Measurements from ENCODE around the gene ADAMTS12.
"Not testable (repeated sequence)": the region's sequence is repeated elsewhere in the genome, so short reads cannot be mapped to it uniquely, and the experiment has no call there.

Gene ADAMTS12

GRCh38 chr5:33891788-33892619, at the start of gene ADAMTS12:
TSS of gene ADAMTS12 (minus strand) at chr5:33891990. CDS start at chr5:33891856, 134 bp downstream.
- DNase-seq: no peak

DNA sequence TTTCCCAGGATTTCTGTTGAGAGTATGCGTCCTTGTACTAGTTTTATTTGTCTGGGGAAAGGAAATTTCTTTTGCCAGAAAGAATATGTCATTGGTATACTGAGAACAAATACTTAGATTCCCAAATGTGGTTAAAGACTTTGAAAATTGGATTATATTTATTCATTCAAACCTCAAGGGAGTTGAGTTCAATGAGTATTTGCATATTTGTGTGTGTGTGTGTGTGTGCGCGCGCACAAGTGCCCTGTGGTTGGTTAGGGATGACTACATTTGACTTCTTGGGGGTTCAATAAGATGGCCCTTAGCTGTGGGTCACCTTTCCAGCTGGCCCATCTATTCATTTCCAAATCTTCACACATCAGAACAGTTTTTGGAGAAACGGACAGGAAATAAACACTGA, 49.3 kb upstream of the ADAMTS12 start:
- no peak for DNase-seq

- no peak for DNase-seq
These were observed 47.9 kb upstream of the ADAMTS12 start for GRCh38 chr5:33939556-33940262.

- DNase-seq: no peak
These were observed 47.1 kb upstream of the ADAMTS12 start for GRCh38 chr5:33938881-33939280.

DNA sequence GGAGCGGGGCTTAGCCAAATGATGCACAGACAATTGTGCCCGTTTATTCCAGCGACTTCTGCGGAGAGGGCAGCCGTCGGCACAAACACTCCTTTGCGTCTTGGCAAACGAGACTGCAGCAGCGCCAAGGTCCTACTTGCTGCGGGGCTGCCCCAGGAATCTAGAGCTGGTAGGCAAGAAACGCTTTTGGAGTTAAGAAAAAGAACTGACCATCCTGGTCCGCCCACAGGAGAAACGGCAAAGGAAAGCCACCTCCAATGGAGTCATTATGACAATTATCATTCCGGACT, 46.7 kb upstream of the ADAMTS12 start:
- no peak for DNase-seq

DNA sequence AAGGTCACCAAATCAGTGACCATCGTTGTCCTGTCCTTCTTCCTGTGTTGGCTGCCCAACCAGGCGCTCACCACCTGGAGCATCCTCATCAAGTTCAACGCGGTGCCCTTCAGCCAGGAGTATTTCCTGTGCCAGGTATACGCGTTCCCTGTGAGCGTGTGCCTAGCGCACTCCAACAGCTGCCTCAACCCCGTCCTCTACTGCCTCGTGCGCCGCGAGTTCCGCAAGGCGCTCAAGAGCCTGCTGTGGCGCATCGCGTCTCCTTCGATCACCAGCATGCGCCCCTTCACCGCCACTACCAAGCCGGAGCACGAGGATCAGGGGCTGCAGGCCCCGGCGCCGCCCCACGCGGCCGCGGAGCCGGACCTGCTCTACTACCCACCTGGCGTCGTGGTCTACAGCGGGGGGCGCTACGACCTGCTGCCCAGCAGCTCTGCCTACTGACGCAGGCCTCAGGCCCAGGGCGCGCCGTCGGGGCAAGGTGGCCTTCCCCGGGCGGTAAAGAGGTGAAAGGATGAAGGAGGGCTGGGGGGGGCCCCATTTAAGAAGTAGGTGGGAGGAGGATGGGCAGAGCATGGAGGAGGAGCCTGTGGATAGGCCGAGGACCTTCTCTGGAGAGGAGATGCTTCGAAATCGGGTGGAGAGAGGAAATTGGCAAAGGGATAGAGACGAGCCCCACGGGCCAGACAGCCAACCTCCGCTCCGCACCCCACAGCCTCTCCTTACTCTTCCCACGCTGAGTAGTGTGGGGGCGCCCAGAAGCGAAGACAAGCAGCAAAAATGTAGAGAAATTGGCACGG, 46.1 kb upstream of the ADAMTS12 start:
- no peak for DNase-seq

GRCh38 chr5:33937017-33937706, 45.4 kb upstream of the ADAMTS12 start:
- DNase-seq: no peak

GRCh38 chr5:33936381-33937016, 44.7 kb upstream of the ADAMTS12 start, which contains the start of gene RXFP3:
TSS of gene RXFP3 (plus strand) at chr5:33936386. CDS start at chr5:33936741, 355 bp downstream.
- DNase-seq: no peak

DNA sequence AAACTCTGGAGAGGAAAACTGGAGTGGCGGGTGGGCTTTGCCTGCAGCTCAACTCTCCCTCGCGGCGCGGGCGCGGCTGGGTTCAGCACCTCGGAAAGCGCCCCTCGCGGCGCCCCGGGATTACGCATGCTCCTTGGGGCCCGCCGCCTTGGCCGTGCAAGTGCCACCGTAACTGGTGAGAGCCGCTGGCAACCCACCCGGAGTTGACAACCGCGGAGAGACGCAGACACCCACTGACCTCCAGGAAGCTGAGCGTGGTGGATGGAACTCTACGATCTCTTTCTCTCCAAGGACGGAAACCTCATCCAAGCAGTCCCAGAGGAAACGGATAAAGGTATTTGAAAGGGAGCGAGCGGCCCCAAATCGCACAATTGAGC, 44.2 kb upstream of the ADAMTS12 start:
- DNase-seq: no peak

GRCh38 chr5:33934176-33934575, 42.4 kb upstream of the ADAMTS12 start:
- no peak for DNase-seq

GRCh38 chr5:33933723-33934169, 42.0 kb upstream of the ADAMTS12 start:
- no peak for DNase-seq

GRCh38 chr5:33931136-33931535, 39.3 kb upstream of the ADAMTS12 start:
- no peak for DNase-seq

- DNase-seq: no peak
These were observed 38.3 kb upstream of the ADAMTS12 start for GRCh38 chr5:33929925-33930690.

DNA sequence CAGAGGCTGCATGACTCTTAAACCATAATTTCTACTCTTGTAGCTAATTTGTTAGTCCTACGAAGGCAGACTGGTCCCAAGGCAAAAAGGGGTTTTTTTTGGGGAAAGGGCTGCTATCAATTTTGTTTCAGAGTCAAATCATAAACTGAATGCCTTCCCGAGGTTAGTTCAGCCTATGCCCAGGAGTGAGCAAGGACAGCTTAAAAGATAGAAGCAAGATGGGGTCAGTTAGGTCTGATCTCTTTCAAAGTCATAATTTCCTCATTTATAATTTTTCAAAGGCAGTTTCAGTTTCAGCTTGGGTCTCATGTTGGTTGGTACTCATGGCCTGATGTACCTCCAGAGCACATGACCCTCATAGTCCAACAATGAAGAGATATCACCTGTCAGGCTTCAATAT, 36.5 kb upstream of the ADAMTS12 start:
- no peak for DNase-seq

DNA sequence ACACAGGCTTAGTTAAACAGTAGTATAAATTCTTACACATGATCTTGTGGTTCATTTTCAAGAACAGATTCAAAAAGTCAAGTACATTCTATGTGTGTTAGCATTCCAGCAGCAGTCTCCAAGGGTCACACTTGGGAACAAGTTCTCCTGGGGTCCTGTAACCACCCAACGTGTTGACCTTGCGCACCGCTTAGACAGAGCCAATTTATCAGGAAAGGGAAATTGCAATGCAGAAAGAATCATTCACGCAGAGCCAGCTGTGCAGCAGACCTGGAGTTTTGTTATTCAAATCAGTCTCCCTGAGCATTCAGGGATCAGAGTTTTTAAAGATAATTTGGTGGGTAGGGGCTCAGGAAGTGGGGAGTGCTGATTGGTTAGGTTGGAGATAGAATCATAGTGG, 35.9 kb upstream of the ADAMTS12 start:
- DNase-seq: no peak

GRCh38 chr5:33925278-33925677, 33.5 kb upstream of the ADAMTS12 start:
- no peak for DNase-seq

DNA sequence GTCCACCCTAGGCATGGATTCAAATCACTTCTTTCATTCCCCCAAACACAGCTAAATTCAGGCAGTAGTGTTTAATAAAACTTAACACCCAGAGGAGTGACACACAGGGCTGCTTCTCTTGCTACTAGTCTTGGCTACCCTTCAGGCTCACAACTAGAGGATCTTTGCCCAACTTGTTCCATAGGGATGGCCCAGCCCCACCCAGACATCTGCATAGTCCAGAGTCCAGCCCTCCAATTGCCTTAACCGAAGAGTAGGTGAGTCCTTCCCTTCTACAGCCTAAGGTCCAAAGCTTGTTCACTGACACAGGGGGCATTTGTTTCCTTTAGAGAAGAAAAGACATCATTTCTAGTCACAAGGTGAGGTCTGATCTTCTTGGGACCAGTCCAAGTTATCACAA, 29.2 kb upstream of the ADAMTS12 start:
- no peak for DNase-seq

DNA sequence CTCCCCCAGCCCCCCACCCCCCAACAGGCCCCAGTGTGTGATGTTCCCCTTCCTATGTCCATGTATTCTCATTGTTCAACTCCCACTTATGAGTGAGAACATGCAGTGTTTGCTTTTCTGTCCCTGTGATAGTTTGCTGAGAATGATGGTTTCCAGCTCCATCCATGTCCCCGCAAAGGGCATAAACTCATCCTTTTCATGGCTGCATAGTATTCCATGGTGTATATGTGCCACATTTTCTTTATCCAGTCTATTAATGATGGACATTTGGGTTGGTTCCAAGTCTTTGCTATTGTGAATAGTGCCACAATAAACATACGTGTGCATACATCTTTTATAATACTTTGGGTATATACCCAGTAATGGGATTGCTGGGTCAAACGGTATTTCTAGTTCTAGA, 23.1 kb upstream of the ADAMTS12 start:
- DNase-seq: not testable (repeated sequence)

- DNase-seq: not testable (repeated sequence)
These were observed 14.5 kb upstream of the ADAMTS12 start for GRCh38 chr5:33906248-33906647.

DNA sequence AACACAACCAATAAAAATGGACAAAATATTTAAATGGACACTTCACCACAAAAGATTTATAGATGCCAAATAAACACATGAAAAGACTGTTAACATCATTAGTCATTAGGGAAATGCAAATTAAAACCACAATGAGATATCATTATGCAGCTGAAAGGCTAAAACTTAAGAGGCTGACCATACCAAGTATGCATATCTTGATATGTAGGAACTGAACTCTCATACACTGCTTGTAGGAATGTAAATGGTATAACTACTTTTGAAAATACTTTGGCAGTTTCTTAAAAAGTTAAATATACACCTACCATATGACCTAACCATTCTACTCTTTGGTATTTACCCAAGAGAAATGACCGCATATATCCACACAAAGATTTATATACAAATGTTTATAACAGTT, 13.6 kb upstream of the ADAMTS12 start:
- no peak for DNase-seq

DNA sequence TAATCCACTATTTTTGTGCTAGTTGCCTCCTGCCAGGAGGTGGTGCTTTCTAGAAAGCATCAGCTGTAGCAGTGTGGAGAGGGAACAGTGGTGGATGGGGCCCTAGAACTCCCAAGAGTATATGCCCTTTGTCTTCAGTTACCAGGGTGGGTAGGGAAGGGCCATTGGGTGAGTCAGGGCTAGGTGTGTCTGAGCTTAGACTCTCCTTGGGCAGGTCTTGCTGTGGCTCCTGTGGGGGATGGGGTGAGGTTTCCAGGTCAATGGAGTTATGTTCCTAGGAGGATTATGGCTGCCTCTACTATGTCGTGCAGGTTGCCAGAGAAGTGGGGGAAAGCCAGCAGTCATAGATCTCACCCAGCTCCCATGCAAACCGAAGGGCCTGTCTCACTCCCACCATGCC, 11.3 kb upstream of the ADAMTS12 start:
- DNase-seq: no peak

GRCh38 chr5:33901156-33901555, 9.4 kb upstream of the ADAMTS12 start:
- no peak for DNase-seq

Data from activated CD4-positive, alpha-beta T cell treated with anti-CD3 and anti-CD28 coated beads for 4 hours (primary cell).